HG02678 (cell line): Measurements from ENCODE around the gene GEMIN2.
"Not testable (repeated sequence)": the region's sequence is repeated elsewhere in the genome, so short reads cannot be mapped to it uniquely, and the experiment has no call there.

Source experiments
- ATAC-seq: cut with Tn5 transposase; IDR thresholded peaks from one replicate; pipeline ENCODE4 v1.9.1; 2021; ENCODE audit warnings: mild to moderate bottlenecking, moderate library complexity; ENCODE audit not compliant: unreplicated experiment

The GEMIN2 gene

DNA sequence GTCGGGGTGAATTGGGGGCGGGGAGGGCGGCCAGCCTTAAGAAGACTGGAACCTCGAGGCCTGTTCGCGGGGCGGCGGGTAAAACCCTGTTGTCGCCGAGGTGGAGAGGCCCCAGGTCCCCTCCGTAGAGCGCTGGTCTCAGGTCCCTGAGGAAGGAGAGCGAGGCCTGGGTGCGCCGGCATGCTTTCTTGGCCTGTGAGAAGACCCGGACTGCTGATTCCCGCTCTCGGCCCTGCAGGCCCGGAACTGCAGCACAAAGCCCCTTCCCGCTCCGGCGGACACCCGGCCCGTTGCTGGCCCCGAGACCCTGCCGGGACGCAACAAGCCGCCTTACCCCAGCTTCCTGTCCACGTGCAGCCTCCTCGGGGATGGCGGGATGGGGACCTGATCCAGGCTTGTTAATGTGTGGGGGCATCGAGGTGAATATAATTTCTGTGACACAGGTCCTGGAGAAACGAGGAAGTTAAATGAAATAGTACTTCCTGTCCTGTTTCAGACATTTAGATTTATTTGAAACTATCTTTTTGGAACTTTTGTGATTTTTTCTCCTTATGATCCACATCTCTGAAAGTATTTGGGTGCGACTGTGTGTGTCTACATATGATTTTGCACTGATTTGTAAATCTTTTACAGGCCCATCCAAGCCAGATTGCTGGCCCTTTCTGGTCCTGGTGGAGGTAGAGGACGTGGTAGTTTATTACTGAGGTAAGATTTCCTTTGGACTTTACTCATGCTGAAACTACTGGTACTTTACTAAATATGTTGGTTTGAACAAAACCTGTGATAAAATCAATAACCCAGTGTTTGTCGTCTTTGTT lies 61.5 kb downstream of the GEMIN2 start:
- peak; percentile 2 for ATAC-seq

DNA sequence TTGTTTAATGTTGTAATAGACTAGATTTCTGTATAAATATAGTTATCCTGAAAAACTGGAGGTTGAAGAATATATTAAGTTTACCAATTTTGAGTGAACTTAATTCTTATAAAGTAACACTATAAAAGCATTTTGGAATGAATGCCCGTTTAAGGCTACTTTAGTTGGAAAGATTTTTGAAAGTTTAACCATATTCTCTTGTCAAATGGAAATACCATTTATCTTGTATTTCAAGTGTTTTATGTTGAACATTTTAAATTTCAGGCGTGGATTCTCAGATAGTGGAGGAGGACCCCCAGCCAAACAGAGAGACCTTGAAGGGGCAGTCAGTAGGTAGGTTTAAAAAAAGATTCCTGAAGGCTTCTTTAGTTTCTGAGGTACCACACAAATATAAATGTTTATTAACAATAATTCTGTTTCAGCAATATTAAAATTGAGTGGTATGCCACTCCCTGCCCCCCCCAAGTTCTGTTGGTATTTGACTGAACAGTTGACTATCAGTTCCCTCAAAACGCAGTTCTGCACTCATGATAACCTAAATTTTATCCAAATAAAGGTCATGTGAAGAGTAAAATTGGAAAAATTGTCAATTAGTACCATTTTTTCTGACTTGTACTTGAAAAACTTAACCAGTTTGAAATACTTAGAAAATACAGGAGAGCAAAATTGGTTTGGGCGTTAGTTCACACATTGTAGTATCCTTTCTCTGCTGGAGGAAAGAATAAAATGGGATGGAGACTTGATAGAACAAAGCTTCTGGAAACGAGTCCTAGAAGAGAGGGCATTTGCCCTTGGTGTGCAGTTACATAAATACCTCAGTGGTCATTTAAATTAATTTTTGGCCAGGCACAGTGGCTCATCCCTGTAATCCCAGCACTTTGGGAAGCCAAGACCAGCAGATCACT lies 62.4 kb downstream of the GEMIN2 start:
- no peak for ATAC-seq

DNA sequence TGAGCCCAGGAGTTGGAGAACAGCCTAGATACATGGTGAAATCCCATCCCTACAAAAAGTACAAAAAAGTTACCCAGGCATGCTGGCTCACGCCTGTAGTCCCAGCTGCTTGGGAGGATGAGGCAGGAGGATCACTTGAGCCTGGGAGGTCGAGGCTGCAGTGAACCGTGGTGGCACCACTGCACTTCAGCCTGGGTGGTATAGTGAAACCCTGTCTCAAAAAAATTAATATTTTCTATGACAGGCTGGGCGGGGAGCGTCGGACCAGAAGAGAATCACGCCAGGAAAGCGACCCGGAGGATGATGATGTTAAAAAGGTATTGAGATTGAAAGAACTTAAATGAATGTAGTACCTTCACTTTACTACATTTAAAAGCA lies 63.0 kb downstream of the GEMIN2 start:
- no peak for ATAC-seq

DNA sequence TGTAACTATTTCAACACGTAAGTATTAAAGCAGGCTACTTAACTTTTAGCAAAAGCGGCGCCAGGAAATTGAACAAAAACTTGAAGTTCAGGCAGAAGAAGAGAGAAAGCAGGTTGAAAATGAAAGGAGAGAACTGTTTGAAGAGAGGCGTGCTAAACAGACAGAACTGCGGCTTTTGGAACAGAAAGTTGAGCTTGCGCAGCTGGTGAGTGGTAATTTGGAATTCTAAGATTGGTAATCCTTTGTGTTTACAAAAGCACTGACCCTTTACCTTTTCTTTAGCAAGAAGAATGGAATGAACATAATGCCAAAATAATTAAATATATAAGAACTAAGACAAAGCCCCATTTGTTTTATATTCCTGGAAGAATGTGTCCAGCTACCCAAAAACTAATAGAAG lies 64.9 kb downstream of the GEMIN2 start:
- no peak for ATAC-seq

DNA sequence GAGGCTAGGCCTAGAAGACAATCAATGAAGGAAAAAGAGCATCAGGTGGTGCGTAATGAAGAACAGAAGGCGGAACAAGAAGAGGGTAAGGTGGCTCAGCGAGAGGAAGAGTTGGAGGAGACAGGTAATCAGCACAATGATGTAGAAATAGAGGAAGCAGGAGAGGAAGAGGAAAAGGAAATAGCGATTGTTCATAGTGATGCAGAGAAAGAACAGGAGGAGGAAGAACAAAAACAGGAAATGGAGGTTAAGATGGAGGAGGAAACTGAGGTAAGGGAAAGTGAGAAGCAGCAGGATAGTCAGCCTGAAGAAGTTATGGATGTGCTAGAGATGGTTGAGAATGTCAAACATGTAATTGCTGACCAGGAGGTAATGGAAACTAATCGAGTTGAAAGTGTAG lies 66.4 kb downstream of the GEMIN2 start:
- no peak for ATAC-seq

DNA sequence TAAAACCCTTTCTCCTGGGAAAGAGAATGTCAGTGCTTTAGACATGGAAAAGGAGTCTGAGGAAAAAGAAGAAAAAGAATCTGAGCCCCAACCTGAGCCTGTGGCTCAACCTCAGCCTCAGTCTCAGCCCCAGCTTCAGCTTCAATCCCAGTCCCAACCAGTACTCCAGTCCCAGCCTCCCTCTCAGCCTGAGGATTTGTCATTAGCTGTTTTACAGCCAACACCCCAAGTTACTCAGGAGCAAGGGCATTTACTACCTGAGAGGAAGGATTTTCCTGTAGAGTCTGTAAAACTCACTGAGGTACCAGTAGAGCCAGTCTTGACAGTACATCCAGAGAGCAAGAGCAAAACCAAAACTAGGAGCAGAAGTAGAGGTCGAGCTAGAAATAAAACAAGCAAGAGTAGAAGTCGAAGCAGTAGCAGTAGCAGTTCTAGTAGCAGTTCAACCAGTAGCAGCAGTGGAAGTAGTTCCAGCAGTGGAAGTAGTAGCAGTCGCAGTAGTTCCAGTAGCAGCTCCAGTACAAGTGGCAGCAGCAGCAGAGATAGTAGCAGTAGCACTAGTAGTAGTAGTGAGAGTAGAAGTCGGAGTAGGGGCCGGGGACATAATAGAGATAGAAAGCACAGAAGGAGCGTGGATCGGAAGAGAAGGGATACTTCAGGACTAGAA lies 67.0 kb downstream of the GEMIN2 start:
- no peak for ATAC-seq

DNA sequence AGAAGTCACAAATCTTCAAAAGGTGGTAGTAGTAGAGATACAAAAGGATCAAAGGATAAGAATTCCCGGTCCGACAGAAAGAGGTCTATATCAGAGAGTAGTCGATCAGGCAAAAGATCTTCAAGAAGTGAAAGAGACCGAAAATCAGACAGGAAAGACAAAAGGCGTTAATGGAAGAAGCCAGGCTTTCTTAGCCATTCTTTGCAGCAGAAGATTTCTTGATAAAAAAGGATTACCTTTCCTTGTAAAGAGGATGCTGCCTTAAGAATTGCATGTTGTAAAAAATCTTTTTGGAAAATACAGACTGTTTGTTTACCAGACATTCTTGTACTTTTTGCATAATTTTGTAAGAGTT lies 67.5 kb downstream of the GEMIN2 start:
- ATAC-seq = no peak

DNA sequence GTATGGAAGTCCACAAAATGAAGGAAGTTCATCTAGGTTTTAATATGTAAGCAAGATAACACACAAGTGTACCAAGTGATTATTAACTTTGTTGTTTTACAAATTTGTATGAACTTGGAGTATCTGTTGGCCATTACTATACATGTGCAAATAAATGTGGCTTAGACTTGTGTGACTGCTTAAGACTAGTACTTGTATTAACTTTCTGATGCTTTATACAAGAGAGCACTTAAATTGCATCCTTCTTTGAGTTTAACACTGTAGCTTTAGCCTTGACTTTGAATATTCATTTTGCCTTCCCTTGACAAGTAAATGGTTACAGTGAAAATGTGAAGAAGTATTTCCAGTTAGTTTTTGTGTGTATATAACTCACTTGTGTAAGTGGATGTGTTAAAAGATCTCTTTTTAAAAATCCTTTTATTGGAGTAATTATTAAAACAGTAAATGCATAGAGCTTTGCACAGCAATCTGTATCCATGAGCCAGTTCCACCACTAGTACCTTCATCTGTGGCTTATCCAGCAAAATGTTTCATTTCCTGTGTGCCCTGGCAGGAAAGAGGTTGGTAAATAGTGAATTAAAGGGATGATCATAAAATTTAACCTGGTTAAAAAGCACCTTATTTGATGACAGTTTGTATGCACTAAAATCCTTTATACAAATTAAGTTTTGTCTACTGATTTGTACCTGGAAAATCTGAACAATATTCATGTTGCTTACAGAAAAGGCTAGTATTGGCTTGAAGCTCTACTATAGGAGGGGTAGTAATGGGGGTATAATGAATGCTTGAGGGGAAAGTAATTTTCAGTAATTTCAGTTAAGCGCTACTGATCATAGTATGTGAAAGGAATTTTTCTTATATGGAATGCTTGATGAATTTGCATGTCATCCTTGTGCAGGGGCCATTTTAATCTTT lies 68.9 kb downstream of the GEMIN2 start:
- no peak for ATAC-seq

DNA sequence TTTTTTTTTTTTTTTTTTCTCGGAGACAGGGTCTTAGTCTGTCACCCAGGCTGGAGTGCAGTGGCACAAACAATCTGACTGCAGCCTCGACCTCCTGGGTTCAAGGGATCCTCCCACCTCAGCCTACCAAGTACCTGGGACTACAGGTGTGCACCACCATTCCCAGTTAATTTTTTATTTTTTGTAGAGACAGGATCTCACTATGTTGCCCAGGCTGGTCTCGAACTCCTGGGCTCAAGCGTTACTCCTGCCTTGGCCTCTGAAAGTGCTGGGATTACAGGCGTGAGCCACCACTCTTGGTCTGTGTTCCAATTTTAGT lies 69.5 kb downstream of the GEMIN2 start:
- ATAC-seq = not testable (repeated sequence)

DNA sequence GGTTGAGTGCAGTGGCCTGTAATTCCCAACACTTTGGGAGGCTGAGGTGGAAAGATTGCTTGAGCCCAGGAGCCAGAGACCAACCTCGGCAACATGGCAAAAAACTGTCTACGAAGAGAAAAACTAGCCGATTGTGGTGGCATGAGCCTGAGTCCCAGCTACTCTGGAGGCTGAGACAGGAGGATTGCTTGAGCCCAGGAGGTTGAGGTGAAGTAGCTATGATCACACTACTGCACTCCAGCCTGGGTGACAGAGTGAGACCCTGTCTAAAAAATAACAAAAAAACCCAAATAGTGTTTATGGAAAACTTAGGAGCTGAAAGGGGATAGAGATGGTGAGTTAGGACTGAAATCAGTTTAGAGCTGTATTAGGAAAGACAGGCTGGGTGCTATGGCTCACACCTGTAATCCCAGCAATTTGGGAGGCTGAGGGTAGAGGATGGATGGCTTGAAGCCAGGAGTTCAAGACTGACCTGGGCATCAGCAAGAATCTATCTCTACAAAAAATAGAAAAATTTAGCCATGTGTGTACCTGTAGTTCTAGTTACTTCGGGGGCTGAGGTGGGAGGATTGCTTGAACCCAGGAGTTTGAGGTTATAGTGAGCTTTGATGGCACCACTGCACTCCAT lies 70.6 kb downstream of the GEMIN2 start:
- ATAC-seq = no peak

DNA sequence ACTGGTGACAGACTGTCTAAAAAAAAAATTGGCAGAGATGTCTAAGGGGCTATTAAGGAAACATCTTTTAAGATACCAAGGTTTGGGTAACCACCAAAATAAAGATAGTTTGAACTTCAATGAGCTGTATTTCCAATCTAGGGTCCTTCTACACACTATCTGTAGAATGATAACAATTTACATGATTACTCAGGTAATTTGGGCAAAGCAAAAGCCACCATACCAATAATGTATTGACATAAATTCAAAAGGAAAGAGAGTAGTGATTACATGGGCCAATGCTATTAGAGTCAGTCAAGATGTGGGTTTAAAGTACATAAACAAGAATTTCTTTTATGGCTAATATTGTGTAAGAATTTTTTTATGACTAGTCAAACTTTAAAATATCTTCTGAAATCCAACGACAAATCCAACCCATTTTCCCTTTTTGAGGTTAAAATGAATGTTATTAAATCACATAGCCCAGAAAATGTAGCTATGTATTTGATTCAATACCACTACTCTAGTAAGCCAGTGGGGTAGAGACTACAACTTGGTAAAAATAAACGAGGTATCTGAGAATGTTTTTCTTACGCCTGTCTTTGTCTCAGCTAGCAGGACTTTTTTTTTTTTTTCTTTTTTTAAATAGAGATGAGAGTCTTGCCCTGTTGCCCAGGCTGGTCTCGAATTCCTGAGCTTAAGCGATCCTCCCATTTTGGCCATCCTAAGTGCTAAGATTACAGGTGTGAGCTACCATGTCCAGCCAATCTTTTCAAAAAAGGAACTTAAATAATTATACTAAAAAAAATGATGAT lies 71.3 kb downstream of the GEMIN2 start:
- ATAC-seq = no peak
